HepG2 (cell line): ENCODE measurements around the gene MYO1B. TPM values are rescaled to one million over a fixed set of nuclear protein-coding genes. Genes with fewer than 3 reads are reported as not detected.

Experiments
- AFF4 ChIP-seq: sonication (generic); formaldehyde crosslinking; IDR thresholded peaks from 2 replicates; pipeline ENCODE4 v1.4.0; 2020; ENCODE audit warnings: missing genetic modification reagents
- CSRNP2 ChIP-seq: sonication (generic); formaldehyde crosslinking; conservative IDR thresholded peaks from 2 replicates; pipeline ENCODE4 v1.8.0; 2022; ENCODE audit warnings: low read depth, missing genetic modification reagents
- HIC2 ChIP-seq: sonication (generic); formaldehyde crosslinking; IDR thresholded peaks from 2 replicates; pipeline ENCODE4 v1.9.0; 2022; ENCODE audit warnings: low read depth, missing genetic modification reagents
- POLR2A ChIP-seq, 2 experiments: IDR thresholded peaks; 2 replicates each; pipeline ENCODE4 v1.6.1; 2011; ENCODE audit warnings: low read depth in 2 of 2, low read length in 2 of 2, mild to moderate bottlenecking in 1 of 2, moderate library complexity in 1 of 2; ENCODE audit not compliant: insufficient read depth in 1 of 2
- TAF1 ChIP-seq: sonication (generic); formaldehyde crosslinking; IDR thresholded peaks from 2 replicates; pipeline ENCODE4 v1.4.0; 2020; ENCODE audit warnings: missing genetic modification reagents
- TARDBP ChIP-seq: sonication (generic); formaldehyde crosslinking; IDR thresholded peaks from 2 replicates; pipeline ENCODE4 v1.8.0; 2022; ENCODE audit warnings: mild to moderate bottlenecking, missing genetic modification reagents
- THAP8 ChIP-seq: sonication (generic); formaldehyde crosslinking; IDR thresholded peaks from 2 replicates; pipeline ENCODE4 v1.5.1; 2020; ENCODE audit warnings: missing genetic modification reagents, mild to moderate bottlenecking, borderline replicate concordance
- TOPORS ChIP-seq: sonication (generic); formaldehyde crosslinking; IDR thresholded peaks from 2 replicates; pipeline ENCODE4 v1.8.0; 2023; ENCODE audit warnings: mild to moderate bottlenecking, missing genetic modification reagents
- ZBTB25 ChIP-seq: IDR thresholded peaks from 2 replicates; pipeline ENCODE4 v1.6.1; 2018; ENCODE audit warnings: missing genetic modification reagents
- ZFP37 ChIP-seq: sonication (generic); formaldehyde crosslinking; IDR thresholded peaks from 2 replicates; pipeline ENCODE4 v1.4.0; 2020; ENCODE audit warnings: missing genetic modification reagents, borderline replicate concordance
- ZFP91 ChIP-seq: sonication (generic); formaldehyde crosslinking; IDR thresholded peaks from 2 replicates; pipeline ENCODE4 v1.9.0; 2022; ENCODE audit warnings: missing genetic modification reagents, mild to moderate bottlenecking, borderline replicate concordance
- ZFX ChIP-seq: sonication (generic); formaldehyde crosslinking; IDR thresholded peaks from 2 replicates; pipeline ENCODE4 v1.4.0; 2020; ENCODE audit warnings: mild to moderate bottlenecking, low read depth, missing genetic modification reagents, moderate library complexity
- ZGPAT ChIP-seq: IDR thresholded peaks from 2 replicates; pipeline ENCODE4 v1.6.1; 2016; ENCODE audit warnings: mild to moderate bottlenecking
- ZNF138 ChIP-seq: sonication (generic); formaldehyde crosslinking; IDR thresholded peaks from 2 replicates; pipeline ENCODE4 v1.5.0; 2020; ENCODE audit warnings: mild to moderate bottlenecking, low read depth, missing genetic modification reagents
- ZNF7 ChIP-seq: IDR thresholded peaks from 2 replicates; pipeline ENCODE4 v1.6.1; 2016; ENCODE audit warnings: missing biosample characterization, missing genetic modification reagents
- polyA plus RNA-seq, 8 experiments: library from polyadenylated mRNA; depleted of rRNA in 3 of 8; stranded (reverse) in 7 of 8; unstranded in 1 of 8; fragments of >200 nt; fragmentation: Illumina TruSeq in 4 of 8; extraction: Trizol in 4 of 8; gene quantifications; 2 replicates each; pipeline versions ENCODE4 v1.2.1 to v1.2.3, GENCODE V29; 2011 to 2016; ENCODE audit warnings: low read depth in 4 of 8, missing spikeins in 1 of 8, mixed read lengths in 1 of 8; ENCODE audit not compliant: insufficient read depth in 1 of 8
- total RNA-seq, 5 experiments: library from RNA; depleted of rRNA; stranded (reverse); fragments of >200 nt; fragmentation: Illumina TruSeq; extraction: Trizol; gene quantifications; 2 replicates each; pipeline ENCODE4 v1.2.3, GENCODE V29; 2016; ENCODE audit warnings: low read depth in 1 of 5

The MYO1B gene
- total and polyA plus RNA-seq, 2 of the 13 experiments (the other 11 are each of a cell fraction or from before 2014, with no cell fraction given): 36.9 to 89.8 TPM

GRCh38 chr2:191328150-191328809 is 83.1 kb downstream of the MYO1B start (continued):
- TF ChIP-seq ZFP91 (CRISPR knock-in tag): no peak
- peak; percentile 45; the same call in 1 of the 2 replicates for TF ChIP-seq TARDBP
- TF ChIP-seq ZFX: peak; percentile 18; the same call in 1 of the 2 replicates
- TF ChIP-seq ZGPAT (CRISPR knock-in tag): 0 out of 2 replicates have a peak, but pooled peaks have one; percentile 14
- no peak for TF ChIP-seq POLR2A (IDR thresholded peaks at IDR 0.05; ENCODE audit: insufficient read depth in 1 of 2, low read depth in 2 of 2, low read length in 2 of 2)
- no peak for TF ChIP-seq TAF1 (CRISPR knock-in tag)
- TF ChIP-seq ZBTB25: no peak
- TF ChIP-seq THAP8 (CRISPR knock-in tag): no peak
- TF ChIP-seq TOPORS (CRISPR knock-in tag): no peak
- TF ChIP-seq HIC2: no peak
- TF ChIP-seq ZNF7 (CRISPR knock-in tag): no peak
- TF ChIP-seq ZFP37 (CRISPR knock-in tag): no peak
- no peak for TF ChIP-seq AFF4 (CRISPR knock-in tag)
- no peak for TF ChIP-seq ZNF138 (CRISPR knock-in tag)
- no peak for TF ChIP-seq CSRNP2 (CRISPR knock-in tag)
